ENCODE measurements around the gene PSMB3. TPM values are rescaled to one million over a fixed set of nuclear protein-coding genes. Genes with fewer than 3 reads are reported as not detected.

The PSMB3 gene
- 221 TPM for polyA plus RNA-seq (2012; ENCODE audit: missing spikeins)

DNA sequence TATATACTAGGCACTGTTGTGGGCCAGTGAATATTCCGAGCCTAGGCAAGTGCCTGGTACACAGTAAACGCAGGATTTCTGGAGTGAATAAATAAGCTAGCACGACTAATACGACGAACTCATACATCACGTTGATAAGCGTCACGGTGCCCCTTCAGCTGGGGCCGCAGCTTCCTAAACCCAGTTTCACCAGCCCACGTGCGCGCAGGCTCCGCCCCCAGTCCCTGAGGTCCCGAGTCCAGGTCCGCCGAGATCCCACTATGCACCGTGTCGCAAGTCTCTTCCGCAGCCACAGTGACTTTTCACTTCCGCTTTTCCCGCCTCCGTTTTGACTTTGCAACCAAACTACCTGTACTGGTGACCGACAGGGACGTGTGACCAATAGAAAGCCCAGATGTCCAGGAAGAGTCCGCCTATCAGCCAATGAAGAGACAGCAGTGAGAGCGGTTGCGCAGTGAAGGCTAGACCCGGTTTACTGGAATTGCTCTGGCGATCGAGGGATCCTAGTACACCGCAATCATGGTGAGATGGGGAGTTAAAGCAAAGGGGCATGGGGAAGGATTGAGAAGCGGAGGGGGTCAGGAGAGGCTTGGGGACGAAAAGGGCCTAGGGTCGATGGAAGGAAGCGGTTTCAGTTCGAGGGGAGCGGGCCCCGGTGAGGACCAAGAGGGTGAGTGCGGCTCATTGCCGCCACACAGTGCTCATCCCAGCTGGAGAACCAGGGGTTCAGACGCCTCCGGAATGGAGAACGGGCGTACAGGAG lies at the start of gene PSMB3:
TSS of gene PSMB3 (plus strand) at position 434 of the 763 bp plus-strand sequence. CDS start at position 520, 86 bp downstream.
- TF ChIP-seq POLR2A (IDR thresholded peaks at IDR 0.05; ENCODE audit: low read depth, low read length): peak; percentile 65
- peak; percentile 14; the same call in 1 of the 2 replicates for TF ChIP-seq TAF1 (IDR thresholded peaks at IDR 0.05; ENCODE audit: borderline replicate concordance, low read depth, low read length)
- TF ChIP-seq POLR2AphosphoS5 (IDR thresholded peaks at IDR 0.05; ENCODE audit: low read depth, low read length): peak; percentile 79
- FAIRE-seq (no peak), DNase-seq (ENCODE audit: insufficient read length) (peak; percentile 91)

DNA sequence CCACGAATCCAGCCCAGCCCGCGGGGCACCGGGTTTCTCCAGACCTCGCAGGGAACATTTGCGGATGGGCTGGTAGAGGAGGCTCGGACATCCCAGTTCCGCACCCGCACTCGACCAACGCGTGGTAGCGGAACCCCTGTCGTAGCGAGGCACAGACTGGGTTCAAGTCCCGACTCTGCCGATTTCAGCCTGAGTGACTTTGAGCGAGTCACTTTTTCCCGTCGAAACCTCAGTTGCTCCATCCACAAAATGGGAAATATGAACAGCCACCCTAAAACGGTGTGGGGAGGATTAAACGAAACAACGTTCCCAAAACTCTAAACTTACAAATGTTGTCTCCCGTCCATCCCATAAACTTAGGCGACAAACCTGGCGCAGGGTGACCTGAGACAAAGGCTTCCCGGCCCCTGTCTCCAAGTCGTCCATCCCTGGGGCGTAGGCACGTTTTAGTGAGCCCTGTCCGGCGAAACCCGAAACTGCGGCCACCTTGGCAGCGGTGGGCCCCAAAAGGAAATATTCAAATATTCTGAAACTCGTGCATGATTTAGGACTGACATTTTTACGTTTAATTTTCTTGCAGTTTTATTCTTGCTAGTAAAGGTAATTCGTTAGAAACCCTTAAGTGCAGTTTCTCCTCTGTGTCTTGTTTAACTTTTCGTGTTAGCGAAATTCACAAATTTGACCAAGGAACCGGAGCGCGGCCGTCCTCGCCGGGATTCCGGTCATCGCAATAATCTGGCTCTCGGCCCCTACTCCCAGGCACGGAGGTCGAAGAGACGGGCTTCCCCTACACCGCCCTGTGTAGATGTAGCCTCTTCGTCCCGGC lies 49.4 kb upstream of the PSMB3 start:
- no peak for FAIRE-seq
- DNase-seq (ENCODE audit: insufficient read length): peak; percentile 46
- TF ChIP-seq POLR2A (IDR thresholded peaks at IDR 0.05; ENCODE audit: low read depth, low read length) (no peak; the same call in 1 of the 2 replicates), POLR2AphosphoS5 (IDR thresholded peaks at IDR 0.05; ENCODE audit: low read depth, low read length) (peak; percentile 68; the same call in 1 of the 2 replicates)

- FAIRE-seq (no peak), DNase-seq (ENCODE audit: insufficient read length) (peak; percentile 82)
- TF ChIP-seq POLR2AphosphoS5 (IDR thresholded peaks at IDR 0.05; ENCODE audit: low read depth, low read length) (peak; percentile 61; the same call in 1 of the 2 replicates), TAF1 (IDR thresholded peaks at IDR 0.05; ENCODE audit: borderline replicate concordance, low read depth, low read length) (no peak), POLR2A (IDR thresholded peaks at IDR 0.05; ENCODE audit: low read depth, low read length) (peak; percentile 47; the same call in 1 of the 2 replicates)
Measured at GRCh38 chr17:38703742-38704605, 48.6 kb upstream of the PSMB3 start.

GRCh38 chr17:38704606-38705522 lies 47.7 kb upstream of the PSMB3 start, which contains the start of gene MLLT6:
TSS of gene MLLT6 (plus strand) at chr17:38705273. CDS start at chr17:38705633, 360 bp downstream.
- DNase-seq (ENCODE audit: insufficient read length) (peak; percentile 69), FAIRE-seq (no peak)
- TF ChIP-seq TAF1 (IDR thresholded peaks at IDR 0.05; ENCODE audit: borderline replicate concordance, low read depth, low read length) (peak; percentile 73; the same call in 1 of the 2 replicates), POLR2A (IDR thresholded peaks at IDR 0.05; ENCODE audit: low read depth, low read length) (peak; percentile 30; the same call in 1 of the 2 replicates), POLR2AphosphoS5 (IDR thresholded peaks at IDR 0.05; ENCODE audit: low read depth, low read length) (no peak)

DNA sequence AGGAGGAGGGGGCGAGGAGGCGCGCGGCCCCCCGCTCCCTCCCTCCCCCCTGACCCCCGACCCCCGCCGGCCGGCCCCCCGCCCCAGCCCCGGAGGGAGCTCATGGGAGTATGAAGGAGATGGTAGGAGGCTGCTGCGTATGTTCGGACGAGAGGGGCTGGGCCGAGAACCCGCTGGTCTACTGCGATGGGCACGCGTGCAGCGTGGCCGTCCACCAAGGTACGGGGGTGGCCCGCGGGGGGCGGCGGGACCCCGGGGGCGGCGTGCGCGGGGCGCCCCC lies 47.1 kb upstream of the PSMB3 start:
- no peak for FAIRE-seq
- TF ChIP-seq TAF1 (IDR thresholded peaks at IDR 0.05; ENCODE audit: borderline replicate concordance, low read depth, low read length) (no peak), POLR2AphosphoS5 (IDR thresholded peaks at IDR 0.05; ENCODE audit: low read depth, low read length) (no peak), POLR2A (IDR thresholded peaks at IDR 0.05; ENCODE audit: low read depth, low read length) (no peak)
- DNase-seq (ENCODE audit: insufficient read length): no peak

DNA sequence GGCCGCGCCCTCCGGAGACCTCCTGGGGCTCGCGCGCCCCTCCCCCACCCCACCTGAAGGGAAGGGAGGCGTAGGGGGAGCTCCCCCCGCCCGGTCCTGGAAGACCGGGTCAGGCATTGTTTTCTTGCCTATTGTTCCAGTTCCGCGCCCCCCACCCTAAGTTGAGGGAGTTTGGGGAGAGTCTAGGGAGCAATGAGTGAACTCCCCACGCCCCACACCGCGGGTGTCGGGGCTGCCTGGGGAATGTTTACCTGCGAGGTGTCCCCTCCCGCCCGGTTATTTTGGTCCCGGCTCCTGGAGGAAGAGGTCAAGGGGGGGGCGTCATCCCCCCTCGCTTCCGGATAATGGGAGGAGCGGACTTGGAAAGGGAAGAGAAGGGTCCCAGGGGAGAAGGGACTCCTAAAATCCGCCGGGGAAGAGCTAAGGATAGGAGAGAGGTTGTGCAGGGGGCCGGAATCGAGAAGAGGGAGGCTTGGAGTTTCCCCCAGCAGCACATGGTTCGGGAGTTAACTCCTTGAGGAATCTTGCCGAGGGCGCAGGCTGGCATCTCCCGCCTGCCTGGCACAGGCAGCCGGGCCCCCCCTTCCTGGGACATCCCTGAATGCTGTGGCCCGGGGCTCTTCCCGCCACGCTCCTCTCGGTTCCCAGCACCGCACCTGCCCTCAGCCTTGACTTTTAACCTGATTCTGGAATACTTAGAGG lies 46.6 kb upstream of the PSMB3 start:
- no peak for FAIRE-seq
- peak; percentile 48 for DNase-seq (ENCODE audit: insufficient read length)
- TF ChIP-seq POLR2AphosphoS5 (IDR thresholded peaks at IDR 0.05; ENCODE audit: low read depth, low read length): no peak
- TF ChIP-seq TAF1 (IDR thresholded peaks at IDR 0.05; ENCODE audit: borderline replicate concordance, low read depth, low read length): no peak
- TF ChIP-seq POLR2A (IDR thresholded peaks at IDR 0.05; ENCODE audit: low read depth, low read length): no peak

DNA sequence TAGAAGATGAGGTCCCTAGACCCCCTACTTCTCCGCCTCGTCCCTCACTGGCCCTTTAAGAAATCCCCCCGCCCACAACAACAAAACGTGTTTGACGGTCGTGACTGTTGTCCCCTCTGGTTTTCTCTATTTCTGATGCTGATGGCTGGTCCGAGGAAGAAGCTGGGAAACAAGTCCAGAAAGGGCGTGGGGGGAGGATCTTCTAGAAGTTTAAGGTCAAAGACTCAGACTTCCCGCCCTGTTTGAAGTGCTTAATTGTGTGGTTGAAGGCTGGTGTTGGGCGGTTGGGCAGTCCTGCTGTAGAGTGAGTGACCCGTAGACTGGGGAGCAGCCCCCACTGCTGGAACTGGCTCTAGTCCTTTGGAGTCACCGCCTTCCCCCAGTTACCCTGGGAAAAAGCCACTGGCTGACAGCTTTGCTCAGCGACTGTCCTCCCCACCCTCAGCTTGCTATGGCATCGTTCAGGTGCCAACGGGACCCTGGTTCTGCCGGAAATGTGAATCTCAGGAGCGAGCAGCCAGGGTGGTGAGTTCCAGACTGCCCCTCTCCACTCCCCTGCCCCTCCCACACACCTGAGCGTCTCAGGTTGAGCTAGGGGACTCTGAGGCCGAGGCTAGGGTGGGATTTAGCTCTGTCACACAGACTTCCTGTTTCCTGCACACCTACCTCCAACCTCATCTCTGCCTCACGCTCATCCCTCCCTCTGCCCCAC lies 45.9 kb upstream of the PSMB3 start:
- FAIRE-seq (no peak), DNase-seq (ENCODE audit: insufficient read length) (peak; percentile 39)
- no peak for TF ChIP-seq POLR2A (IDR thresholded peaks at IDR 0.05; ENCODE audit: low read depth, low read length)
- no peak for TF ChIP-seq TAF1 (IDR thresholded peaks at IDR 0.05; ENCODE audit: borderline replicate concordance, low read depth, low read length)
- no peak for TF ChIP-seq POLR2AphosphoS5 (IDR thresholded peaks at IDR 0.05; ENCODE audit: low read depth, low read length)

GRCh38 chr17:38707678-38708351 lies 44.7 kb upstream of the PSMB3 start:
- TF ChIP-seq TAF1 (IDR thresholded peaks at IDR 0.05; ENCODE audit: borderline replicate concordance, low read depth, low read length) (no peak), POLR2A (IDR thresholded peaks at IDR 0.05; ENCODE audit: low read depth, low read length) (no peak), POLR2AphosphoS5 (IDR thresholded peaks at IDR 0.05; ENCODE audit: low read depth, low read length) (no peak)
- no peak for FAIRE-seq
- DNase-seq (ENCODE audit: insufficient read length): no peak

All from GM12892 (cell line).